ENCODE data around the gene ZNF74.

Gene ZNF74

DNA sequence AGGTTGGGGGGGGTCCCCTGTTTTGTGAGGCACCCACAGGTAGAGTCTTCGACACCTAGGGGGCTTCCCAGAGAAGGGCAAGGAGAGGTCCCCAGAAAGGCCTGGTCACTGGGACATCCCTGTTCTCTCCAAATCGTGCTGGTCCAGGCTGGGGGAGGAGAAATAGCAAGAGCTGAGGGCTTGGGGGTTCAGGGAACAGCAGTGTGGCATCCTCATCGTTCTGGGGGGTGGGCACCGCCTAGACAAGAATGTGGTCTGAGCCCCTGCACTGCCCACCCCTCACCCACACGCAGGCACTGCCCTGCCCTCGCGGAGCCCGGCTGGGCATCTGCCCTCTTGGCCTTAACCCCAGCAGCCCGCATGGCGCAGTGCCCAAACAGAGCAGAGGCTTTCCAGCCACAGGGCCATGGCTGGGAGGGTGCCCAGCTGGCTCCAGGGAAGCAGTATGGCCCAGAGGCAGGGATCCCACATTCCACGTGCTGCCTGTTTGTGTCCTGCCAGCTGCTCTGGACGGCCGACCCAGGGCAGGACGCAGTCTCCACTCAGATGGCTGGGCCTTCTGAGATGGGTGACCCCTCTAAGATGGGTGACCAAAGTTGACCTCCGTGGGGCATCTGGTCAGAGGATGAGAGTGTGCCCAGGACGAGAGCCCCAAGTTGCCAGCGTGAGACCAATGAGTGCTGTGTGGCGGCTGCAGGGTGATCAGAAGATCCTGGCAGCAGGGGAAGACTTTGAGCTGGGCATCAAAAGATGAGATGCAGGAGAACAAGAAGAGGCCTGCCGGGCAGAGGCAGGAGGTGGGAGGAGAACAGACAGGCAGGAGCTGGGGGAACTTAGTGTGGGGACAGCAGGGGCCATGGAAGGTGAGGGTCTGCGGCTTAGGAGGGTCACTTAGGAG is 29.3 kb downstream of the ZNF74 start:
- ATAC-seq = peak; percentile 68

DNA sequence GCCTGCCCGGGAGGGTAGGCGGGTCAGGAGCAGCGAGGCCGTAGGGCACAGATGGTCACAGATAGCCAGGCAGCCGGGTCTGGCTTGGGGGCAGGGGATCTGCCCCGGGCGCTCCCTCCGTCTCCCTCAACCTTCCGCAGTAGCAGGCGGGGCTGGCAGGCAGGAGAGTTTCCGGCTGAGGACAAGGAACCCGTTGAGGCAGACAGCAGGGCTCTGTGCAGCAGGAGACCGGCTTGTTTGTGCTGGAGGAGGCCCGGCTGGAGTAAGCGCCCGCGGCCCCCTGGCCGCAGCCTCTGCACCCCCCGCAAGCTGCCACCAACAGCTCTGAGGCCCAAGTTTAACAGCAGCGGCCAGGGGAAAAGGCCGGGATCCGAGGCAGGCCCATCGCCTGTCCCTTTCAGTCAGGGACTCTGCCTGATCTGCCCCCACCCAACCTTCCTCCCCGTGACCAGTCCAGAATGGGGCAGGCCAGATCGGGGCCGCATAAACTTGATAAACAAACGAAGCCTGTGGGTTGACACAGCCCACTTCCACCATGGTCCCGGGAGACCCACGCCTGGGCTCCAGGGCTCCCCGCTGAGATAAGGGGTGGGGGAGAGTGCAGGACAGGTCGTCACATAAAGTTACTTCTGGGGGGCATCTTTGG is 30.1 kb downstream of the ZNF74 start:
- ATAC-seq = no peak; the same call in 2 of the 3 replicates
- TF ChIP-seq, protein P1, sequence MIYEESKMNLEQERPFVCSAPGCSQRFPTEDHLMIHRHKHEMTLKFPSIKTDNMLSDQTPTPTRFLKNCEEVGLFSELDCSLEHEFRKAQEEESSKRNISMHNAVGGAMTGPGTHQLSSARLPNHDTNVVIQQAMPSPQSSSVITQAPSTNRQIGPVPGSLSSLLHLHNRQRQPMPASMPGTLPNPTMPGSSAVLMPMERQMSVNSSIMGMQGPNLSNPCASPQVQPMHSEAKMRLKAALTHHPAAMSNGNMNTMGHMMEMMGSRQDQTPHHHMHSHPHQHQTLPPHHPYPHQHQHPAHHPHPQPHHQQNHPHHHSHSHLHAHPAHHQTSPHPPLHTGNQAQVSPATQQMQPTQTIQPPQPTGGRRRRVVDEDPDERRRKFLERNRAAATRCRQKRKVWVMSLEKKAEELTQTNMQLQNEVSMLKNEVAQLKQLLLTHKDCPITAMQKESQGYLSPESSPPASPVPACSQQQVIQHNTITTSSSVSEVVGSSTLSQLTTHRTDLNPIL (CRISPR knock-in tag; IDR thresholded peaks at IDR 0.05; ENCODE audit: low read depth) = no peak
- no peak for TF ChIP-seq RARB (CRISPR knock-in tag; IDR thresholded peaks at IDR 0.05)
- TF ChIP-seq, protein P2, sequence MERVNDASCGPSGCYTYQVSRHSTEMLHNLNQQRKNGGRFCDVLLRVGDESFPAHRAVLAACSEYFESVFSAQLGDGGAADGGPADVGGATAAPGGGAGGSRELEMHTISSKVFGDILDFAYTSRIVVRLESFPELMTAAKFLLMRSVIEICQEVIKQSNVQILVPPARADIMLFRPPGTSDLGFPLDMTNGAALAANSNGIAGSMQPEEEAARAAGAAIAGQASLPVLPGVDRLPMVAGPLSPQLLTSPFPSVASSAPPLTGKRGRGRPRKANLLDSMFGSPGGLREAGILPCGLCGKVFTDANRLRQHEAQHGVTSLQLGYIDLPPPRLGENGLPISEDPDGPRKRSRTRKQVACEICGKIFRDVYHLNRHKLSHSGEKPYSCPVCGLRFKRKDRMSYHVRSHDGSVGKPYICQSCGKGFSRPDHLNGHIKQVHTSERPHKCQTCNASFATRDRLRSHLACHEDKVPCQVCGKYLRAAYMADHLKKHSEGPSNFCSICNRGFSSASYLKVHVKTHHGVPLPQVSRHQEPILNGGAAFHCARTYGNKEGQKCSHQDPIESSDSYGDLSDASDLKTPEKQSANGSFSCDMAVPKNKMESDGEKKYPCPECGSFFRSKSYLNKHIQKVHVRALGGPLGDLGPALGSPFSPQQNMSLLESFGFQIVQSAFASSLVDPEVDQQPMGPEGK (CRISPR knock-in tag; IDR thresholded peaks at IDR 0.05; ENCODE audit: borderline replicate concordance) = no peak
- TF ChIP-seq, protein P3, sequence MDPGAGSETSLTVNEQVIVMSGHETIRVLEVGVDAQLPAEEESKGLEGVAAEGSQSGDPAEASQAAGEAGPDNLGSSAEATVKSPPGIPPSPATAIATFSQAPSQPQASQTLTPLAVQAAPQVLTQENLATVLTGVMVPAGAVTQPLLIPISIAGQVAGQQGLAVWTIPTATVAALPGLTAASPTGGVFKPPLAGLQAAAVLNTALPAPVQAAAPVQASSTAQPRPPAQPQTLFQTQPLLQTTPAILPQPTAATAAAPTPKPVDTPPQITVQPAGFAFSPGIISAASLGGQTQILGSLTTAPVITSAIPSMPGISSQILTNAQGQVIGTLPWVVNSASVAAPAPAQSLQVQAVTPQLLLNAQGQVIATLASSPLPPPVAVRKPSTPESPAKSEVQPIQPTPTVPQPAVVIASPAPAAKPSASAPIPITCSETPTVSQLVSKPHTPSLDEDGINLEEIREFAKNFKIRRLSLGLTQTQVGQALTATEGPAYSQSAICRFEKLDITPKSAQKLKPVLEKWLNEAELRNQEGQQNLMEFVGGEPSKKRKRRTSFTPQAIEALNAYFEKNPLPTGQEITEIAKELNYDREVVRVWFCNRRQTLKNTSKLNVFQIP (CRISPR knock-in tag; IDR thresholded peaks at IDR 0.05; ENCODE audit: borderline replicate concordance, low read depth) = no peak

More for the DNA sequence above, 29.3 kb downstream of the ZNF74 start:
- TF ChIP-seq, protein P3 (CRISPR knock-in tag; IDR thresholded peaks at IDR 0.05; ENCODE audit: borderline replicate concordance, low read depth) = no peak
- TF ChIP-seq ISL1 (CRISPR knock-in tag; IDR thresholded peaks at IDR 0.05) (no peak), GLIS3 (CRISPR knock-in tag; IDR thresholded peaks at IDR 0.05) (no peak), ZNF8 (CRISPR knock-in tag; IDR thresholded peaks at IDR 0.05) (peak; percentile 9; the same call in 1 of the 2 replicates), TOX (CRISPR knock-in tag; IDR thresholded peaks at IDR 0.05; ENCODE audit: borderline replicate concordance) (no peak), ZC3H10 (CRISPR knock-in tag; IDR thresholded peaks at IDR 0.05) (no peak), RARB (CRISPR knock-in tag; IDR thresholded peaks at IDR 0.05) (no peak), SNAI2 (CRISPR knock-in tag; IDR thresholded peaks at IDR 0.05) (peak; percentile 22; the same call in 1 of the 2 replicates), TCF4 (CRISPR knock-in tag; IDR thresholded peaks at IDR 0.05; ENCODE audit: borderline replicate concordance) (peak; percentile 14; the same call in 1 of the 2 replicates), ZFP3 (CRISPR knock-in tag; IDR thresholded peaks at IDR 0.05) (0 out of 2 replicates have a peak, but pooled peaks have one; percentile 12), CSDC2 (CRISPR knock-in tag; IDR thresholded peaks at IDR 0.05) (no peak), BACH2 (CRISPR knock-in tag; IDR thresholded peaks at IDR 0.05; ENCODE audit: borderline replicate concordance) (no peak), PPARA (CRISPR knock-in tag; IDR thresholded peaks at IDR 0.05; ENCODE audit: borderline replicate concordance) (peak; percentile 16; the same call in 1 of the 2 replicates), ZNF70 (CRISPR knock-in tag; IDR thresholded peaks at IDR 0.05) (no peak)
- TF ChIP-seq, protein P1 (CRISPR knock-in tag; IDR thresholded peaks at IDR 0.05; ENCODE audit: low read depth) = no peak

DNA sequence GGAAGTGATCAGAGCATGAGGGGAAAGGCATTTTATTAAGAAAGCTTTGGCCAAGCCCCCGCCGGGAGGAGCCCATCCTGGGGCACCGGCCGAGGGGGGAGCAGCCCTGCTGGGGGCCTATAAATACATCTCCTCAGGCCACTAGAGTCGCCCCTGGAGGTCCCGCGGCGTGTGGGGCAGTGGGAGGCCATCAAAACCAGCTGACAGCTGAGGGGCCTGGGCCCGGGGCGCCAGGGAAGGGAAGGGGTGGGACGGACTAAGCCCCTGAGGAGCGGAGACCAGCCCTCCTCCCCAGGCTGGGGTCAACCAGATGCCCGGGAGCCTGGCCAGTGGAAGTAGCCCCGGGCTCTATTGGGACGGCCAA is 30.6 kb downstream of the ZNF74 start:
- TF ChIP-seq BACH2 (CRISPR knock-in tag; IDR thresholded peaks at IDR 0.05; ENCODE audit: borderline replicate concordance) (no peak), ZFP30 (CRISPR knock-in tag; IDR thresholded peaks at IDR 0.05) (no peak), ARNTL (CRISPR knock-in tag; IDR thresholded peaks at IDR 0.05; ENCODE audit: borderline replicate concordance, low read depth) (no peak), ZNF70 (CRISPR knock-in tag; IDR thresholded peaks at IDR 0.05) (no peak), ZNF8 (CRISPR knock-in tag; IDR thresholded peaks at IDR 0.05) (no peak), PPARA (CRISPR knock-in tag; IDR thresholded peaks at IDR 0.05; ENCODE audit: borderline replicate concordance) (no peak), CSDC2 (CRISPR knock-in tag; IDR thresholded peaks at IDR 0.05) (no peak), ZNF565 (CRISPR knock-in tag; conservative IDR thresholded peaks at IDR 0.05; ENCODE audit: low read depth) (no peak), ZC3H10 (CRISPR knock-in tag; IDR thresholded peaks at IDR 0.05) (no peak)
- TF ChIP-seq, protein P4, sequence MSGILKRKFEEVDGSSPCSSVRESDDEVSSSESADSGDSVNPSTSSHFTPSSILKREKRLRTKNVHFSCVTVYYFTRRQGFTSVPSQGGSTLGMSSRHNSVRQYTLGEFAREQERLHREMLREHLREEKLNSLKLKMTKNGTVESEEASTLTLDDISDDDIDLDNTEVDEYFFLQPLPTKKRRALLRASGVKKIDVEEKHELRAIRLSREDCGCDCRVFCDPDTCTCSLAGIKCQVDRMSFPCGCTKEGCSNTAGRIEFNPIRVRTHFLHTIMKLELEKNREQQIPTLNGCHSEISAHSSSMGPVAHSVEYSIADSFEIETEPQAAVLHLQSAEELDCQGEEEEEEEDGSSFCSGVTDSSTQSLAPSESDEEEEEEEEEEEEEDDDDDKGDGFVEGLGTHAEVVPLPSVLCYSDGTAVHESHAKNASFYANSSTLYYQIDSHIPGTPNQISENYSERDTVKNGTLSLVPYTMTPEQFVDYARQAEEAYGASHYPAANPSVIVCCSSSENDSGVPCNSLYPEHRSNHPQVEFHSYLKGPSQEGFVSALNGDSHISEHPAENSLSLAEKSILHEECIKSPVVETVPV (CRISPR knock-in tag; IDR thresholded peaks at IDR 0.05) = no peak
- TF ChIP-seq, protein P5, sequence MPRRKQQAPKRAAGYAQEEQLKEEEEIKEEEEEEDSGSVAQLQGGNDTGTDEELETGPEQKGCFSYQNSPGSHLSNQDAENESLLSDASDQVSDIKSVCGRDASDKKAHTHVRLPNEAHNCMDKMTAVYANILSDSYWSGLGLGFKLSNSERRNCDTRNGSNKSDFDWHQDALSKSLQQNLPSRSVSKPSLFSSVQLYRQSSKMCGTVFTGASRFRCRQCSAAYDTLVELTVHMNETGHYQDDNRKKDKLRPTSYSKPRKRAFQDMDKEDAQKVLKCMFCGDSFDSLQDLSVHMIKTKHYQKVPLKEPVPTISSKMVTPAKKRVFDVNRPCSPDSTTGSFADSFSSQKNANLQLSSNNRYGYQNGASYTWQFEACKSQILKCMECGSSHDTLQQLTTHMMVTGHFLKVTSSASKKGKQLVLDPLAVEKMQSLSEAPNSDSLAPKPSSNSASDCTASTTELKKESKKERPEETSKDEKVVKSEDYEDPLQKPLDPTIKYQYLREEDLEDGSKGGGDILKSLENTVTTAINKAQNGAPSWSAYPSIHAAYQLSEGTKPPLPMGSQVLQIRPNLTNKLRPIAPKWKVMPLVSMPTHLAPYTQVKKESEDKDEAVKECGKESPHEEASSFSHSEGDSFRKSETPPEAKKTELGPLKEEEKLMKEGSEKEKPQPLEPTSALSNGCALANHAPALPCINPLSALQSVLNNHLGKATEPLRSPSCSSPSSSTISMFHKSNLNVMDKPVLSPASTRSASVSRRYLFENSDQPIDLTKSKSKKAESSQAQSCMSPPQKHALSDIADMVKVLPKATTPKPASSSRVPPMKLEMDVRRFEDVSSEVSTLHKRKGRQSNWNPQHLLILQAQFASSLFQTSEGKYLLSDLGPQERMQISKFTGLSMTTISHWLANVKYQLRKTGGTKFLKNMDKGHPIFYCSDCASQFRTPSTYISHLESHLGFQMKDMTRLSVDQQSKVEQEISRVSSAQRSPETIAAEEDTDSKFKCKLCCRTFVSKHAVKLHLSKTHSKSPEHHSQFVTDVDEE (CRISPR knock-in tag; IDR thresholded peaks at IDR 0.05) = no peak
- ATAC-seq = no peak
